BLaER1 (cell line): Measurements from ENCODE around the gene KIF1A.
A peak's percentile ranks its signal among the peaks of the same experiment; 100 is the strongest.

Source experiments
- H3K27ac ChIP-seq: shearing (Covaris generic); formaldehyde crosslinking; 2 replicates; pipeline ENCODE4 v1.8.1; 2022
- H3K27me3 ChIP-seq: shearing (Covaris generic); formaldehyde crosslinking; 2 replicates; pipeline ENCODE4 v1.8.1; 2022
- H3K36me3 ChIP-seq: shearing (Covaris generic); formaldehyde crosslinking; 2 replicates; pipeline ENCODE4 v1.8.1; 2022
- H3K4me1 ChIP-seq: shearing (Covaris generic); formaldehyde crosslinking; 2 replicates; pipeline ENCODE4 v1.8.1; 2022
- H3K4me2 ChIP-seq: shearing (Covaris generic); formaldehyde crosslinking; 2 replicates; pipeline ENCODE4 v1.8.1; 2022
- H3K4me3 ChIP-seq: shearing (Covaris generic); formaldehyde crosslinking; 2 replicates; pipeline ENCODE4 v1.8.1; 2022
- H3K9ac ChIP-seq: shearing (Covaris generic); formaldehyde crosslinking; 2 replicates; pipeline ENCODE4 v1.8.1; 2022
- H3K9me3 ChIP-seq: shearing (Covaris generic); formaldehyde crosslinking; 2 replicates; pipeline ENCODE4 v1.8.1; 2022
- H4K20me1 ChIP-seq: shearing (Covaris generic); formaldehyde crosslinking; 2 replicates; pipeline ENCODE4 v1.8.1; 2022
- Cebpa-rat ChIP-seq: shearing (Covaris generic); IDR thresholded peaks from 2 replicates; pipeline ENCODE4 v1.8.1; 2022

The KIF1A gene

GRCh38 chr2:240750409-240750808 is 69.6 kb downstream of the KIF1A start:
- no peak overlapping the region for H3K27ac ChIP-seq
- H3K4me2 ChIP-seq, result no peak overlapping the region
- H4K20me1 ChIP-seq, result no peaks in the 10 kb centered on the region
- peaks cover 29% of the 10 kb centered on the region for H3K4me1 ChIP-seq
- no peak overlapping the region for H3K4me3 ChIP-seq
- no peak for TF ChIP-seq Cebpa-rat
- no peaks in the 10 kb centered on the region for H3K27me3 ChIP-seq
- H3K9ac ChIP-seq, result no peak overlapping the region
- no peaks in the 10 kb centered on the region for H3K36me3 ChIP-seq
- H3K9me3 ChIP-seq, result no peaks in the 10 kb centered on the region

DNA sequence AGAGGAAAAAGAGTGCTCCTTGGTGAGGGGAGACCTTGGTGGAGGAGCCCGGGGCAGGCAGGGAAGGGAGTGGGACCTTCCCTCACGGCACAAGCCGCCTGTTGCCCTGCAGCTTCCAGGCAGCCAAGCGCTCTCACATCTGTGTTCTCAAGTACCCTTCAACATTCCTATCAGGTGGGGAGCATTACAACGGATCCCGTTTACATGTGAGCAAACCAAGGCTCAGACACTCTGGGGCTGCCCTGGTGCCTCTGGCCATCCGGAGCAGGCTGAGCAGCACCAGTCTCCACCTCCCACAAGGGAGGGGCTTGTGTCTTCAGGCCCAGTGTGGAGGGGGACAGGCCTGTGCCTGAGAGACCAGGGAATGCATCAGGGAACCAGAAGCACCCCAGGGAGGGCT is 70.5 kb downstream of the KIF1A start:
- Histone ChIP-seq H3K27ac (no peak overlapping the region), H3K36me3 (no peaks in the 10 kb centered on the region), H3K4me3 (no peak overlapping the region), H3K9me3 (no peaks in the 10 kb centered on the region), H4K20me1 (no peaks in the 10 kb centered on the region), H3K4me2 (no peak overlapping the region), H3K4me1 (peaks cover 38% of the 10 kb centered on the region), H3K27me3 (no peaks in the 10 kb centered on the region), H3K9ac (no peak overlapping the region)
- no peak for TF ChIP-seq Cebpa-rat

DNA sequence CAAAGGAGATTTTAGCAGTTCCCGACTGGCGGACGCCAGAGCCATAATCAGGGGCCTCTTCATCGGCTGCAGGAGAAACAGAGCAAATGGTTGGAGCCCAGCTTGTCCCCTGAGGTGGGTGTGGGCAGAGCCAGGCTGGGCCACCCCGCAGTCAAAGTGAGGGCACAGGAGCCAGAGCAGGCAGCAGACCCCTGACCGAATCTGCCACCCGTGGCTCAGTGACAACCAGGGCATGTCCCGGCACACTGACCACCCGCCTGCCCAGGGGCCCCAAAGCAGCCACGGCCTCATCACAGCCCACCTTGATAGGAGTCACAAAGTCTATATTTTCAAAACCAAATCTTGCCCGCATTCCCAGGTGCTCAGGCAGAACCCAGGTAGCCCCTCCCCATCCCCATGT is 72.8 kb downstream of the KIF1A start:
- Histone ChIP-seq H3K27me3 (no peaks in the 10 kb centered on the region), H3K4me2 (no peak overlapping the region), H3K27ac (no peak overlapping the region), H3K36me3 (no peaks in the 10 kb centered on the region), H3K9me3 (no peaks in the 10 kb centered on the region), H3K4me1 (peaks cover 33% of the 10 kb centered on the region), H3K9ac (no peak overlapping the region), H4K20me1 (no peaks in the 10 kb centered on the region), H3K4me3 (no peak overlapping the region)
- no peak for TF ChIP-seq Cebpa-rat

DNA sequence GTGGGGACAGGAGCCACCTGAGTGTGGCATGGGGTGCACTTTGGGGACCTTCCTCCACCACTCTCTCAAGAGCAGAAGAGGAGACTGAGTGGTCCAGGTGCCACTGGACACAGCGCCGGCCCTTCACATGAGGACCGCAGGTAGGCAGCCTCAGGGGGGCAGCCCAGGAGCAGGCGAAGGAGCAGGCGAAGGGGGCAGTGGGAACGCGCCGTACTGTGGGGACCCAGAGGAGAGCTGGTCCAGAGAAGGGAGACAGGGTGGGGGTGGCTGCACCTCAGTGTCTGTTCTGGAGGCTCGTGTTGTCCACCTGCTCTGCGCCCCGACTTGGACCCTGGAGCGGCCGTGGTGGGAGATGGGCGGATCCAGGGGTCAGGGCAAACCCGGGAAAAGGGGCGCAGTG is 73.3 kb downstream of the KIF1A start:
- no peak for TF ChIP-seq Cebpa-rat
- H3K4me3 ChIP-seq, result no peak overlapping the region
- H3K36me3 ChIP-seq, result no peaks in the 10 kb centered on the region

GRCh38 chr2:240745962-240746361 is 74.1 kb downstream of the KIF1A start:
- Histone ChIP-seq H3K36me3 (no peaks in the 10 kb centered on the region), H4K20me1 (no peaks in the 10 kb centered on the region), H3K9me3 (no peaks in the 10 kb centered on the region), H3K4me1 (peaks cover 20% of the 10 kb centered on the region), H3K27ac (no peak overlapping the region), H3K4me3 (no peak overlapping the region), H3K9ac (no peak overlapping the region), H3K27me3 (no peaks in the 10 kb centered on the region), H3K4me2 (no peak overlapping the region)
- TF ChIP-seq Cebpa-rat, result no peak

More for the DNA sequence above, 73.3 kb downstream of the KIF1A start:
- H3K4me2 ChIP-seq, result no peak overlapping the region
- H3K9ac ChIP-seq, result no peak overlapping the region
- no peaks in the 10 kb centered on the region for H3K9me3 ChIP-seq
- no peaks in the 10 kb centered on the region for H3K27me3 ChIP-seq
- no peak overlapping the region for H3K27ac ChIP-seq
- H3K4me1 ChIP-seq, result peaks cover 28% of the 10 kb centered on the region
- no peaks in the 10 kb centered on the region for H4K20me1 ChIP-seq

DNA sequence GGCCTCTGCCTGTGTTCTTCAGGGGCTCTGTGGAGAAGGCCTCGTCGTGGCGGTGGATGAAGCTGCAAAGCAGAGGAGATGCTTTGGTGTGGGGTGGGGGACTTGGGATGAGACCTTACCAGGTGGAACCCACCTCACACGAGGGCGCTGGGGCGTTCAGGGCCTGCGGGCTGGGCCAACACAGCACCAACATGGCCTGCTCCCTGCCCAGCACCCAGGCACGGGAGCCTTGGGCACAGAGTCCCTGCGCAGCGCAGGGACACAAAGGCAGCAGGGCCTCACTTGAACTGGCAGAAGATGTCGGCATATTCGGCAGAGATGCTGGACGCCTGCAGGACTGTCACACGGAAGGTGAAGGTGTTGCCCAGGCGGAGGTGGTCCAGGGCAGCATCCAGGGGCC is 74.6 kb downstream of the KIF1A start:
- TF ChIP-seq Cebpa-rat, result no peak
- Histone ChIP-seq H3K27ac (no peak overlapping the region), H3K9ac (no peak overlapping the region), H3K4me3 (no peak overlapping the region), H4K20me1 (no peaks in the 10 kb centered on the region), H3K36me3 (no peaks in the 10 kb centered on the region), H3K27me3 (no peaks in the 10 kb centered on the region), H3K4me2 (peak overlapping the region; percentile 32; the same call in 1 of the 2 replicates), H3K9me3 (no peaks in the 10 kb centered on the region), H3K4me1 (peaks cover 19% of the 10 kb centered on the region)

GRCh38 chr2:240742602-240743095 is 77.4 kb downstream of the KIF1A start:
- peaks cover 24% of the 10 kb centered on the region for H3K4me1 ChIP-seq
- no peaks in the 10 kb centered on the region for H3K27me3 ChIP-seq
- no peak overlapping the region for H3K4me3 ChIP-seq
- no peak overlapping the region for H3K4me2 ChIP-seq
- no peak overlapping the region for H3K9ac ChIP-seq
- no peaks in the 10 kb centered on the region for H4K20me1 ChIP-seq
- no peaks in the 10 kb centered on the region for H3K9me3 ChIP-seq
- H3K36me3 ChIP-seq, result no peaks in the 10 kb centered on the region
- no peak for TF ChIP-seq Cebpa-rat
- no peak overlapping the region for H3K27ac ChIP-seq

- H3K4me3 ChIP-seq, result no peak overlapping the region
- H3K27me3 ChIP-seq, result no peaks in the 10 kb centered on the region
- no peaks in the 10 kb centered on the region for H4K20me1 ChIP-seq
- no peak for TF ChIP-seq Cebpa-rat
- no peak overlapping the region for H3K4me2 ChIP-seq
- H3K36me3 ChIP-seq, result no peaks in the 10 kb centered on the region
- no peak overlapping the region for H3K9ac ChIP-seq
- H3K27ac ChIP-seq, result no peak overlapping the region
- H3K9me3 ChIP-seq, result no peaks in the 10 kb centered on the region
- peaks cover 24% of the 10 kb centered on the region for H3K4me1 ChIP-seq
Observed at GRCh38 chr2:240741091-240741490, 78.9 kb downstream of the KIF1A start.

GRCh38 chr2:240739797-240740196 is 80.2 kb downstream of the KIF1A start:
- no peaks in the 10 kb centered on the region for H3K9me3 ChIP-seq
- peak overlapping the region; percentile 28; the same call in 1 of the 2 replicates for H3K4me2 ChIP-seq
- H3K4me3 ChIP-seq, result no peak overlapping the region
- no peaks in the 10 kb centered on the region for H3K36me3 ChIP-seq
- TF ChIP-seq Cebpa-rat, result no peak
- no peak overlapping the region for H3K9ac ChIP-seq
- no peak overlapping the region for H3K27ac ChIP-seq
- peaks cover 16% of the 10 kb centered on the region for H3K4me1 ChIP-seq
- no peaks in the 10 kb centered on the region for H4K20me1 ChIP-seq
- H3K27me3 ChIP-seq, result no peaks in the 10 kb centered on the region

DNA sequence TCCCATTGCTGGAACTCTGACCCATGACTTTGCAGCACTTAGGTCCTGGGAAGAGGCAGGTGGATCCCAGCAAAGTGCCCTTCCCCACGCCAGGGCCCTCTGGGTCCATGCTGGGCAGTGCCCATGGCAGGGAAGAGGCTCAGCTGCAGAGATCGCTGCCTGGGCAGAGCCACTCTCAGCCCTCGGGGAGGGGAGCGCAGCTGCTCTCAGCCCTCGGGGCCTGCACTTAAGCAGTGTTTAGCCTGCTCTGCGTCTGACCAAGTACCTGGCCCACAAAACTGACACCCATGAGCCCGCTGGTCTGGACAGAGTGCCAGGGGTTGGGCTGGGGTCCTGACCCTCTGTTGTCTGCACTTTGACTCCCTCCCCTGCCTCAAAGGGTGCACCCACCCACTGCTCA is 82.1 kb downstream of the KIF1A start:
- Histone ChIP-seq H4K20me1 (no peaks in the 10 kb centered on the region), H3K36me3 (no peaks in the 10 kb centered on the region), H3K27me3 (no peaks in the 10 kb centered on the region), H3K4me2 (no peak overlapping the region), H3K9me3 (no peaks in the 10 kb centered on the region), H3K4me1 (peaks cover 21% of the 10 kb centered on the region), H3K9ac (no peak overlapping the region), H3K4me3 (no peak overlapping the region), H3K27ac (no peak overlapping the region)
- no peak for TF ChIP-seq Cebpa-rat

GRCh38 chr2:240737512-240737911 is 82.5 kb downstream of the KIF1A start:
- H3K9me3 ChIP-seq, result no peaks in the 10 kb centered on the region
- H4K20me1 ChIP-seq, result no peaks in the 10 kb centered on the region
- TF ChIP-seq Cebpa-rat, result no peak
- H3K36me3 ChIP-seq, result no peaks in the 10 kb centered on the region
- no peak overlapping the region for H3K4me2 ChIP-seq
- H3K27me3 ChIP-seq, result no peaks in the 10 kb centered on the region
- no peak overlapping the region for H3K9ac ChIP-seq
- peaks cover 23% of the 10 kb centered on the region for H3K4me1 ChIP-seq
- no peak overlapping the region for H3K4me3 ChIP-seq
- no peak overlapping the region for H3K27ac ChIP-seq
